PC-9 (cell line): ENCODE measurements around the gene CHST11. TPM values are rescaled to one million over a fixed set of nuclear protein-coding genes. Genes with fewer than 3 reads are reported as not detected.

Experiments
- BruUV-seq: library from RNA; stranded (reverse); fragments of 400-500 nt; replicated peaks from 2 replicates; lab custom pipeline; 2021; lab: Mats Ljungman, UMichigan
- CTCF ChIA-PET: fragments of 300-600 bp; sonication (Branson Sonifier 250); formaldehyde crosslinking; loops from one replicate; lab custom pipeline; 2022; ENCODE audit warnings: antibody characterized with exemption; lab: Charles Lee
- POLR2A ChIA-PET: fragments of 300-600 bp; sonication (Branson Sonifier 250); formaldehyde crosslinking; loops from one replicate; lab custom pipeline; 2022; ENCODE audit warnings: antibody characterized with exemption; ENCODE audit not compliant: unreplicated experiment; lab: Charles Lee
- DNase-seq, 2 experiments: peaks; one replicate each; pipeline versions ENCODE4 v3.0.0 to v3.0.0-alpha.2; 2015 to 2022; ENCODE audit warnings: mixed read lengths in 1 of 2
- H2AFZ ChIP-seq: fragments of 200-600 bp; sonication (generic); 2 replicates; pipeline ENCODE4 v1.8.1; 2017; ENCODE audit warnings: antibody characterized with exemption
- H3F3A ChIP-seq: fragments of 200-600 bp; sonication (generic); 2 replicates; pipeline ENCODE4 v1.8.1; 2017; ENCODE audit warnings: antibody characterized with exemption, mild to moderate bottlenecking, low read depth; ENCODE audit not compliant: insufficient read depth
- H3K27ac ChIP-seq: fragments of 200-600 bp; sonication (generic); 2 replicates; pipeline ENCODE4 v1.6.1; 2016; ENCODE audit warnings: mixed run types
- H3K27me3 ChIP-seq: fragments of 200-600 bp; sonication (generic); 2 replicates; pipeline ENCODE4 v1.6.1; 2016; ENCODE audit warnings: low read depth, mixed run types; ENCODE audit not compliant: insufficient read depth
- H3K36me3 ChIP-seq: fragments of 200-600 bp; sonication (generic); 2 replicates; pipeline ENCODE4 v1.6.1; 2016; ENCODE audit warnings: low read depth, mixed run types
- H3K4me1 ChIP-seq: fragments of 200-600 bp; sonication (generic); replicated peaks from 2 replicates; pipeline ENCODE4 v1.6.1; 2016; ENCODE audit warnings: mixed run types; ENCODE audit not compliant: insufficient read depth
- H3K4me2 ChIP-seq: fragments of 200-600 bp; sonication (generic); 2 replicates; pipeline ENCODE4 v1.6.1; 2017; ENCODE audit warnings: mixed run types
- H3K4me3 ChIP-seq: fragments of 200-600 bp; sonication (generic); 2 replicates; pipeline ENCODE4 v1.6.1; 2016; ENCODE audit warnings: mixed run types
- H3K79me2 ChIP-seq: fragments of 200-600 bp; sonication (generic); 2 replicates; pipeline ENCODE4 v1.6.1; 2017; ENCODE audit warnings: low read depth, mixed run types
- H3K9me2 ChIP-seq: fragments of 200-600 bp; sonication (generic); 2 replicates; pipeline ENCODE4 v1.8.1; 2017; ENCODE audit warnings: mild to moderate bottlenecking; ENCODE audit not compliant: insufficient read depth
- H3K9me3 ChIP-seq: fragments of 200-600 bp; sonication (generic); 2 replicates; pipeline ENCODE4 v1.8.1; 2016; ENCODE audit warnings: low read depth; ENCODE audit not compliant: insufficient read depth
- H4K20me1 ChIP-seq: fragments of 200-600 bp; sonication (generic); 2 replicates; pipeline ENCODE4 v1.8.1; 2017; ENCODE audit not compliant: insufficient read depth
- EZH2 ChIP-seq: fragments of 200-600 bp; sonication (generic); IDR thresholded peaks from 2 replicates; pipeline ENCODE4 v1.8.0; 2017; ENCODE audit warnings: antibody characterized with exemption, low read depth
- intact Hi-C: fragments of 100-400 bp; cut with micrococcal nuclease; formaldehyde crosslinking; loops from one replicate; pipeline ENCODE4 v1.10.0; 2022; ENCODE audit not compliant: unreplicated experiment
- total RNA-seq: library from RNA; stranded (reverse); gene quantifications from 2 replicates; pipeline ENCODE4 v1.2.3, GENCODE V29; 2021
- TF ChIP-seq, protein P1 (sequence below): fragments of 200-600 bp; sonication (generic); conservative IDR thresholded peaks from 2 replicates; pipeline ENCODE4 v1.6.1; 2017; ENCODE audit warnings: mixed run types, antibody characterized with exemption, mild to moderate bottlenecking, moderate library complexity

Gene CHST11
- total RNA-seq, 1 experiment from 2014 or later: 39.9 TPM

DNA sequence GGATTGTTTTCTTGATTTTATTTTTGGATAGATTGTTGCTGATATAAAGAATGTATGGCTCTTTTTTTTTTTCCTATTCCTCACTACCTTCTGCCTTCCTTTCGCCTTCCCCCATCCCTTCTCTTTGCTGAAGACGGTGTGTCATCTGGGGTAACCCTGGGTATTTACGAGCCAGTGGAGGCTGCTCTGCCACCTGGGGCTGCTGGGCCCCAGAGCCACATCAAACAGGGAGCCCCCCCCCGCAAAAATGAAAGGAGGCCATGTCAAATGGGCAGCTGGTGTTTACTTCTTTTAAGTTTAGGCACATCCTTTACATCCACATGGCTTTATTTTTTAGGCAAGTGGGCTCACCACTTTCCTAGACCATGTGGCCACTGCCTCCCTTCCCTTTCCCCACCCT is 25.4 kb downstream of the CHST11 start:
- H3K9me2 ChIP-seq: no peaks in the 10 kb centered on the region
- H3K27me3 ChIP-seq: no peaks in the 10 kb centered on the region
- no peak for DNase-seq
- no peaks in the 10 kb centered on the region for H3K9me3 ChIP-seq
- no peak for TF ChIP-seq EZH2
- TF ChIP-seq, protein P1, sequence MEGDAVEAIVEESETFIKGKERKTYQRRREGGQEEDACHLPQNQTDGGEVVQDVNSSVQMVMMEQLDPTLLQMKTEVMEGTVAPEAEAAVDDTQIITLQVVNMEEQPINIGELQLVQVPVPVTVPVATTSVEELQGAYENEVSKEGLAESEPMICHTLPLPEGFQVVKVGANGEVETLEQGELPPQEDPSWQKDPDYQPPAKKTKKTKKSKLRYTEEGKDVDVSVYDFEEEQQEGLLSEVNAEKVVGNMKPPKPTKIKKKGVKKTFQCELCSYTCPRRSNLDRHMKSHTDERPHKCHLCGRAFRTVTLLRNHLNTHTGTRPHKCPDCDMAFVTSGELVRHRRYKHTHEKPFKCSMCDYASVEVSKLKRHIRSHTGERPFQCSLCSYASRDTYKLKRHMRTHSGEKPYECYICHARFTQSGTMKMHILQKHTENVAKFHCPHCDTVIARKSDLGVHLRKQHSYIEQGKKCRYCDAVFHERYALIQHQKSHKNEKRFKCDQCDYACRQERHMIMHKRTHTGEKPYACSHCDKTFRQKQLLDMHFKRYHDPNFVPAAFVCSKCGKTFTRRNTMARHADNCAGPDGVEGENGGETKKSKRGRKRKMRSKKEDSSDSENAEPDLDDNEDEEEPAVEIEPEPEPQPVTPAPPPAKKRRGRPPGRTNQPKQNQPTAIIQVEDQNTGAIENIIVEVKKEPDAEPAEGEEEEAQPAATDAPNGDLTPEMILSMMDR: no peak
- H3K4me1 ChIP-seq: peaks cover 25% of the 10 kb centered on the region
- POLR2A ChIA-PET: no interaction called here
- H4K20me1 ChIP-seq: peaks cover 24% of the 10 kb centered on the region
- no peak overlapping the region for H3K27ac ChIP-seq
- H3K4me2 ChIP-seq: no peak overlapping the region
- peaks cover 29% of the 10 kb centered on the region for H3K36me3 ChIP-seq
- no TSS peak for BruUV-seq
- H3K79me2 ChIP-seq: peaks cover 100% of the 10 kb centered on the region
- intact Hi-C loops: no loop called here
- peaks cover 41% of the 10 kb centered on the region for H3F3A ChIP-seq
- H2AFZ ChIP-seq: no peak overlapping the region
- H3K4me3 ChIP-seq: no peak overlapping the region
- CTCF ChIA-PET: no interaction called here

DNA sequence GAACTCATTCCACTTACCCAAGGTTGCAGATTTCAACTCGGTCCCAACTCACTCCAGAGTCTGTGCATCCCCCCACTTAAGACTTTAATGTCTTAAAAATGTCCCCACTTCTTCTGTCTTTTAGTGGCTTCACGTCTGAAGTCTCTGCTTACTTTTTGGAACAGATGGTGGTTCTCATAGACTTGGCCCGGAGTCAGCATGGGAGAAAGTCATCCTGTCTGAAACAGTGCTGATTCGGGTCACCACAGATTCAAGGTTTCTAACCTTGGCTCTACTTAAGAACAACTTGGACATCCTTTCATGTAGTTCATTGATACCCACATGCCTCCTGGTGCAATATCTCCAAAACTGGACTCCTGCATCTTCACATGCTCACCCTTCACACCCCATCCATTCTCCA is 26.0 kb downstream of the CHST11 start:
- no peaks in the 10 kb centered on the region for H3K9me3 ChIP-seq
- H3K4me3 ChIP-seq: no peak overlapping the region
- TF ChIP-seq, protein P1: no peak
- TF ChIP-seq EZH2: no peak
- H3K4me2 ChIP-seq: no peak overlapping the region
- peaks cover 27% of the 10 kb centered on the region for H3K36me3 ChIP-seq
- POLR2A ChIA-PET: no interaction called here
- H4K20me1 ChIP-seq: peaks cover 26% of the 10 kb centered on the region
- no peaks in the 10 kb centered on the region for H3K27me3 ChIP-seq
- no peaks in the 10 kb centered on the region for H3K9me2 ChIP-seq
- H3K27ac ChIP-seq: no peak overlapping the region
- H3K4me1 ChIP-seq: peaks cover 22% of the 10 kb centered on the region
- no peak for DNase-seq
- intact Hi-C loops: no loop called here
- H2AFZ ChIP-seq: no peak overlapping the region
- CTCF ChIA-PET: no interaction called here
- no TSS peak for BruUV-seq
- H3K79me2 ChIP-seq: peaks cover 100% of the 10 kb centered on the region
- peaks cover 38% of the 10 kb centered on the region for H3F3A ChIP-seq

GRCh38 chr12:104484079-104484478 is 27.3 kb downstream of the CHST11 start:
- no peak for DNase-seq
- H3K4me1 ChIP-seq: peaks cover 19% of the 10 kb centered on the region
- peaks cover 42% of the 10 kb centered on the region for H3F3A ChIP-seq
- no peaks in the 10 kb centered on the region for H3K27me3 ChIP-seq
- intact Hi-C loops: no loop called here
- H3K4me3 ChIP-seq: no peak overlapping the region
- H3K9me2 ChIP-seq: no peaks in the 10 kb centered on the region
- H3K27ac ChIP-seq: no peak overlapping the region
- TF ChIP-seq, protein P1: no peak
- no peak for TF ChIP-seq EZH2
- H3K79me2 ChIP-seq: peaks cover 100% of the 10 kb centered on the region
- peaks cover 25% of the 10 kb centered on the region for H3K36me3 ChIP-seq
- no peak overlapping the region for H3K4me2 ChIP-seq
- BruUV-seq: no TSS peak
- H2AFZ ChIP-seq: no peak overlapping the region
- CTCF ChIA-PET: no interaction called here
- POLR2A ChIA-PET: no interaction called here
- peaks cover 30% of the 10 kb centered on the region for H4K20me1 ChIP-seq
- H3K9me3 ChIP-seq: no peaks in the 10 kb centered on the region
